AG20443 (cell line): ENCODE data around the gene HMCN2.
"Not testable (repeated sequence)": the region's sequence is repeated elsewhere in the genome, so short reads cannot be mapped to it uniquely, and the experiment has no call there.

Source experiments
- DNase-seq: peaks from one replicate; pipeline ENCODE4 v3.0.0; 2012; ENCODE audit warnings: low spot score, mixed read lengths

HMCN2 gene

DNA sequence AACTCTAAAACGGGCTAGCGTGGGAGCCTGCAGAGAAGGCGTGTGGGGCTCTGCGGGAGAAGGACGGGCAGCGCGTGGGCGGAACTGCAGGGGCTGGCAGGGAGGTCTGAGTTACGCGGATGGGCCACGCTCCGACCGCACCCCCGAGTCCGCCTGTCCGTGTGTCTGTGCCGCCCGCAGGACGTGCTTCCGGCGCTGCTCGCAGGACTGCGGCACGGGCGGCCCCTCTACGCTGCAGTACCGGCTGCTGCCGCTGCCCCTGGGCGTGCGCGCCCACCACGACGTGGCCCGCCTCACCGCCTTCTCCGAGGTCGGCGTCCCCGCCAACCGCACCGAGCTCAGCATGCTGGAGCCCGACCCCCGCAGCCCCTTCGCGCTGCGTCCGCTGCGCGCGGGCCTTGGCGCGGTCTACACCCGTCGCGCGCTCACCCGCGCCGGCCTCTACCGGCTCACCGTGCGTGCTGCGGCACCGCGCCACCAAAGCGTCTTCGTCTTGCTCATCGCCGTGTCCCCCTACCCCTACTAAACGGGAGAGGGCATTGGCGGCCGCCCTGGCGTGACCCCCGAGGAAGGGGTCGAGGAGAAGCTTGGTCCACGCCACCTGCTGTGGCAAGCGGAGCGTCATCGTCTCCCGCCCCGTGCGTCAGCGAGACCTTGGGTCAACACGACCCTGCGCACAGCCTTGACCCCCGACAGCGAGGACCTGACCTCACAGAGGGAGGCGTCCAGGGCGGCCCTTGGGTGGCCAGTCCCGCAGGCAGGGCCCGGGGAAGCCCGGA lies 167.8 kb downstream of the HMCN2 start:
- peak; percentile 86 for DNase-seq

DNA sequence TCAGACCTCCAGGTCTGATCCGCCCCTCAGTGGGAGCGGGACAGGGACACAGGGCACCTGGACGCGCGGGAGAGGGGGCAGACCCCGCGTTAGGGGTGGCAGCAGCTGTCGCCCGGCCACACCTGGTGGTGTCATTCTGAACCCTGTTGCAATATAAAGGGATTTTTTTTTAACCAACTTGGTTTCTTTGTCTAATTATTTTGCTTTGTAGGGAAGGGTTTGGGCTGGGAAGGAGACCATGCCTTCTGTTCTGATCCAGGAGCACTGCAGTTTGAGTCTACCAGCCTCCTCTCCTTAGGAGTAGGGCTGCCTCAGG lies 168.3 kb downstream of the HMCN2 start:
- no peak for DNase-seq

GRCh38 chr9:130434656-130435055 lies 169.1 kb downstream of the HMCN2 start:
- not testable (repeated sequence) for DNase-seq

DNA sequence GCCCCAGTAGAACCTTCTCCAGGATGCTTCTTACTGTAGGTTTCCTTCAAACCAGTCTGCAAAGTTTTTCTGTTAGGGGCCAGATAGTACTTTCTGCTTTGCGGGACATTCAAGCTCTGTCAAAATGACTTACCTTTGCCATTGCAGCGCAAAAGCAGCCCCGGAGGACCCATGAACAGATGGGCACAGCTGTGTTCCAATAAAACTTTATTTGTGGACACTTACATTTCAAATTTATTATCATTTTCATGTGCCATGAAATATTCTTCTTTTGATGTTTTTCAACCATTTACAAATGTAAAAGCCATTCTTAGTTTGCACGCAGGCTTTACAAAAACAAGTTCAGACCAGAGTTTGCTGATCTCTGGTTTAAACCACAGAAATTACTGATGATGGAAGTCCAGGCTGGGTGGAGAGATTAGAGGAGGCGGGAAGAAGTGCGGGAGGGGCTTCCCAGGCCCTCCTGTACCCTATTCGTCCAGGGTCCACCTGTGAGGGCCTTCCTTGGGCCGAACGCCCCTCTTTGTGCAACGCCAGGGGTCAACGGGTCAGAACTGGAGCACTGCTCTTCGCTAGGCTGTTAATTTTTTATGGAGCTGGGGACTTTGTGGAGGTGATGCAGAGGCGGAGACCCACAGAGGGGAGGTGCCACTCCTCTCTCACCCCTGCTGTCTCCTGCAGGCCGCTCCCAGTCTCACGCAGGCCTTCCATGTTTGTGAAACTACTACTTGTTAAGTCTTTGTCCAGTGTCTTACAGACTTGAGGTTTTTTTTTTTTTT lies 171.6 kb downstream of the HMCN2 start:
- no peak for DNase-seq

- no peak for DNase-seq
Observed at GRCh38 chr9:130438382-130438981, 172.9 kb downstream of the HMCN2 start.

- DNase-seq = no peak
Observed at GRCh38 chr9:130441031-130441430, 175.5 kb downstream of the HMCN2 start.

DNA sequence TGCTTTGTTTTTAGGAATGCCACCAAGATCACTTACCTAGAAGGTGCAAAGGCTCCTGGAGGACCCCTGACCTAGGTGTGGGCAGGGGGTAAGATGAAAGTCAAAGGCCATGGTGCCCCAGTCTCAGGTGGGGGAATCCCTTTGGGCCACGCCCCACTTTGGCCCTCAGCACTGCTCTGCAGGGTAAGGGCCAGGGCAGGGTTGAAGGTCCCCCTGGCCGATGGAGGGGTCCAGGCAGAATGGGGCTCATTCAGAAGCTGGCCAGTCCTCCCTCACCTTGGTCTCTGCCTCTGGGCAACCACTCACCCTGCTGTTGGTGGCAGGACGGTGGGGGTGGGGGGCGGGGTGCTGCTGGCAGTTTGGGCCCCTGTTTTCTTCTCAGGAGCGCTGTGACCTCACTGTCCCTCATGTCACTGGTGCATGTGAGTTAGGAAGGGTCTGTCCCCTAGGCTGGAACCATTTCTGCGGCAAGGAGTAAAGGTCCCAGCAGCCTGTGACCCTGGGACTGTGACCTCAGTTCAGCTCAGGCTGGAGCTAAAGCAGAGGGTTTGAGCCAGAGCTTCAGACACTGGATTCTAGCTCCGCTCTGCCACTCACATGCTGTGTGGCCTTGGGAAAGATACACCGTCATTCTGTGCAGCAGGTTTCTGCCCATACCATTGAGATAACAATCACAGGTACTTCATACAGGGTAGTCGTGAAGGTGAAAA lies 177.3 kb downstream of the HMCN2 start:
- DNase-seq = no peak

DNA sequence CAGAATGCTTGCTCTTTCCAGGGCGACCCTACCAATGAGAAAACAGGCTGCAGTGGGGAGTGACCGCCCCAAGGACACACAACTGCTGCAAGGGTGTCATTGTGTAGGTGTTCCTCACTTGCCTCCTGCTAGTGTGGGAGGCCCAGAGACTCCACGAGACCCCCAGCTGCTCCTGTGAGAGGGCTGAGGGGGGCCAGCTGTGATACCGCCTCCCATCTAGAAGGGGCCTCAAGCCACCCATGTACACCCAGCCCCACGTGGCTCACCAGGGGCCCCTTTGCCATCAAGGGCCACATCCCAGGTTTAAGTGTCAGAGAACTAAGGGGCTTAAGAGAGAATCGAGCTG lies 177.9 kb downstream of the HMCN2 start:
- no peak for DNase-seq

- DNase-seq = no peak
Observed at GRCh38 chr9:130443840-130444492, 178.4 kb downstream of the HMCN2 start.

- DNase-seq = peak; percentile 84
Observed at GRCh38 chr9:130444565-130445221, 179.1 kb downstream of the HMCN2 start, which contains the start of gene ASS1. Gene ASS1, plus strand, starts transcription at chr9:130444961. Its CDS starts 7,268 bp downstream, at chr9:130452229.

- peak; percentile 72 for DNase-seq
Observed at GRCh38 chr9:130445268-130445983, 179.9 kb downstream of the HMCN2 start.

- peak; percentile 94 for DNase-seq
Observed at GRCh38 chr9:130446101-130446861, 180.7 kb downstream of the HMCN2 start.

DNA sequence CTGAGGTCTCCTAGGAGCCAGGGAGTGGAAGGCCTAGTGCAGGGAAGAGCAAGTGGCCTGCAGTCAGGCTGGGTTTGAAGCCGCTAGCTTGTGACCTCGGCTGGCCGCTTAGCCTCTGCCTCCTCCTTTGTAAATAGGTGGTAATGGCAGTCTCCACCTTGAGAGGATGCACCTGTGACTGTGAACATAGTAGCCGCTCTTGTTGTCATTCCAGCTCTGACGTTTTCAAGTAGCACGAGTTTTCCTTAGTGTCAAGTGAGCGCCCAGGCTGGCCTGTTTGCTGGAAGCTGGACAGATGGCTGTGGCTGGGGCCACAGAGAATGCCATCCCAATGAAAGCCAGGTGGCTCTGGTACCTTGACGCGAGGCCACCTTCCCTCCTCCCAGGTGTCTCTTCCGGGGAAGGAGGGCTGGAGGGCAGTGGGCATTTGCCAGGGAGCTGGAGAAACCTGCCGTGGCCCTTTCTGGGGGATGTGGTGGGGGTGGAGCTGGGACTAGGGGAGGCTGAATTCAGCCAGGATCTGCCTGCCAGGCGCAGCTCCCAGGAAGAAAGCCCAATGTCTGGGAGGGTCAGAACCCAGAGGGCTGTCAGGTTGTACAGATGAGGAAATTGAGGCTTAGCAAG lies 181.7 kb downstream of the HMCN2 start:
- DNase-seq = no peak

DNA sequence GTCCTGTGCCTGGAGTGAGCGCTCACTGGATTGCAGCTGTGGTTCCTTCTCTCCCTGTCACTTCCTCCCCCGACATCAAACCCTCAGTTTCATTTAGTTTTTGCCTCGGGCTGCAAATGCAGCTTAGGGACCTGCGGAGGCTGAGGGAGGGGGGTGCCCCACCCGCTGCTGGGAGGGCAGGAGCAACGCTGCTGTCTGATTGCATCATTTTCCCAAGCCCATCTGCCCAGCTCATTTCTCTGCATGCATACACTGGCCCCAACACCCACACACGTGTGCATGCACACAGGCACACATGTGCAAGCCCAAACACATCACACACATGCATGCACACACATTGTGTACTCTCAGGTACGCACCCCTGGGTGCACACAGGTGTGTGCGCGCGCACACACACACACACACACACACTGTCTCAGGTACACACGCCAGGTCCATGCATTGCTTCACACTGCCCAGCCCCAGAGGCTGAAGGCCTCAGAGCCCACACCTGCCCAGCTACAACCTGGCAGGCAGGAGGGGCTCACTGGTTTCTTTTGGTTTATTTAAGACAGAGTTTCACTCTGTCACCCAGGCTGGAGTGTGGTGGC lies 182.6 kb downstream of the HMCN2 start:
- DNase-seq = peak; percentile 46

DNA sequence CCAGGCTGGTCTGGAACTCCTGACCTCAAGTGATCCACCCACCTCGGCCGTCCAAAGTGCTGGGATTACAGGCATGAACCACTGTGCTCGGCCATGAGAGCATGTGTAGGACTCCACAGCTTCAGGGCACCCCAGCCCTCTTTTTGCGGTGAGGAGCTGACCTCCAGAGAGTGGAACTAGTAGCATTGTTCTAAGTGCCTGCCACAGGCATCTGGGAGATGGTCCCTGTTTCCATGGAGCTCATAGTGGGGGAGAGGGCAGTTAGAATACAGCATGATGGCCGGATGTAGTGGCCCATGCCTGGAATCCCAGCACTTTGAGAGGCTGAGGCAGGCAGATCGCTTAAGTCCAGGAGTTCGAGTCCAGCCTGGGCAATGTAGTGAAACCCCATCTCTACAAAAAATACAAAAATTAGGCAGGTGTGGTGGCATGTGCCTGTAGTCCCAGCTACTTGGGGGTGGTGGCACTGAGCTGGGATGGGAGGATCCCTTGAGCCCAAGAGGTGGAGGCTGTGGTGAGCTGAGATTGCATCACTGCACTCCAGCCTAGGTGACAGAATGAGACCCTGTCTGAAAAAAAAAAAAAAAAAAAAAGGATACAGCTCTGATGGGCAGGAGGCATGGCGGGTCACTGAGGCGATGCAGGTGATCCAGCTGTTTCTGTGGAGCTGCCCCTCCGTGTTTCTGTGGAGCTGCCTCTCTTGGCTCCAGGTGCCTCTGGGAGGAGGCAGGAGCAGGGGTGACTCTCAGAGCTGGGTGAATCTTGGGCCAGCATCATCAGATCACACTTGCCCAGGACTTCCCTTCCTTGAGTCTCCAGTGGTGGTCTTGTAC lies 183.4 kb downstream of the HMCN2 start:
- no peak for DNase-seq

- no peak for DNase-seq
Observed at GRCh38 chr9:130450344-130451003, 184.9 kb downstream of the HMCN2 start.

- no peak for DNase-seq
Observed at GRCh38 chr9:130451004-130451390, 185.4 kb downstream of the HMCN2 start.
